Activated T-cell treated with anti-CD3 and anti-CD28 coated beads, Interleukin-2, amount 50 U/mL, for 4 hours (primary cell): Measurements from ENCODE around the gene SETD1A. TPM values are rescaled to one million over a fixed set of nuclear protein-coding genes. Genes with fewer than 3 reads are reported as not detected.

Source experiments
- ATAC-seq, 2 donors: fragments of 200-7000 bp; cut with Tn5 transposase; one replicate each; pipeline ENCODE4 v1.10.0; 2021
- DNase-seq: peaks from one replicate; pipeline ENCODE4 v3.0.0-alpha.2; 2020
- H3K27me3 Mint-ChIP-seq: one replicate; pipeline ENCODE4 v1.8.0; 2021; ENCODE audit warnings: low read depth, mixed read lengths
- H3K36me3 Mint-ChIP-seq: one replicate; pipeline ENCODE4 v1.8.0; 2022; ENCODE audit warnings: mixed read lengths; ENCODE audit not compliant: insufficient read depth
- H3K4me1 Mint-ChIP-seq: one replicate; pipeline ENCODE4 v1.8.0; 2021; ENCODE audit warnings: low read depth, mixed read lengths
- H3K4me3 Mint-ChIP-seq: one replicate; pipeline ENCODE4 v1.8.0; 2021; ENCODE audit warnings: mild to moderate bottlenecking, moderate library complexity, mixed read lengths
- H3K9me3 Mint-ChIP-seq: one replicate; pipeline ENCODE4 v1.8.0; 2021; ENCODE audit warnings: mixed read lengths
- total RNA-seq, 3 donors: library from RNA; stranded (reverse); gene quantifications; one replicate each; pipeline ENCODE4 v1.2.1, GENCODE V29; 2021

Gene SETD1A
- total RNA-seq, 3 donors from 2014 or later: 39.3 to 49.0 (median 40.5) TPM

GRCh38 chr16:30989469-30990047 lies 32.0 kb downstream of the SETD1A start:
- ATAC-seq (no peak), DNase-seq (no peak)
- Mint-ChIP-seq H3K9me3 (no peaks in the 10 kb centered on the region), H3K27me3 (no peaks in the 10 kb centered on the region), H3K4me3 (no peak overlapping the region), H3K4me1 (peaks cover under 1% of the 10 kb centered on the region), H3K36me3 (no peaks in the 10 kb centered on the region)

- Mint-ChIP-seq H3K9me3 (no peaks in the 10 kb centered on the region), H3K4me3 (no peak overlapping the region), H3K4me1 (peaks cover 2% of the 10 kb centered on the region), H3K36me3 (no peaks in the 10 kb centered on the region), H3K27me3 (no peaks in the 10 kb centered on the region)
- no peak for DNase-seq
- ATAC-seq: no peak
Observed at GRCh38 chr16:30990105-30990504, 32.6 kb downstream of the SETD1A start.

GRCh38 chr16:30991052-30991451 lies 33.5 kb downstream of the SETD1A start:
- Mint-ChIP-seq H3K4me1 (peaks cover 2% of the 10 kb centered on the region), H3K4me3 (no peak overlapping the region), H3K27me3 (no peaks in the 10 kb centered on the region), H3K9me3 (no peaks in the 10 kb centered on the region), H3K36me3 (no peaks in the 10 kb centered on the region)
- ATAC-seq (no peak), DNase-seq (no peak)

- H3K4me1 Mint-ChIP-seq: peaks cover 8% of the 10 kb centered on the region
- no peak overlapping the region for H3K4me3 Mint-ChIP-seq
- ATAC-seq: no peak
- H3K27me3 Mint-ChIP-seq: no peaks in the 10 kb centered on the region
- H3K9me3 Mint-ChIP-seq: no peaks in the 10 kb centered on the region
- no peaks in the 10 kb centered on the region for H3K36me3 Mint-ChIP-seq
- no peak for DNase-seq
Observed at GRCh38 chr16:30992276-30992780, 34.8 kb downstream of the SETD1A start.

DNA sequence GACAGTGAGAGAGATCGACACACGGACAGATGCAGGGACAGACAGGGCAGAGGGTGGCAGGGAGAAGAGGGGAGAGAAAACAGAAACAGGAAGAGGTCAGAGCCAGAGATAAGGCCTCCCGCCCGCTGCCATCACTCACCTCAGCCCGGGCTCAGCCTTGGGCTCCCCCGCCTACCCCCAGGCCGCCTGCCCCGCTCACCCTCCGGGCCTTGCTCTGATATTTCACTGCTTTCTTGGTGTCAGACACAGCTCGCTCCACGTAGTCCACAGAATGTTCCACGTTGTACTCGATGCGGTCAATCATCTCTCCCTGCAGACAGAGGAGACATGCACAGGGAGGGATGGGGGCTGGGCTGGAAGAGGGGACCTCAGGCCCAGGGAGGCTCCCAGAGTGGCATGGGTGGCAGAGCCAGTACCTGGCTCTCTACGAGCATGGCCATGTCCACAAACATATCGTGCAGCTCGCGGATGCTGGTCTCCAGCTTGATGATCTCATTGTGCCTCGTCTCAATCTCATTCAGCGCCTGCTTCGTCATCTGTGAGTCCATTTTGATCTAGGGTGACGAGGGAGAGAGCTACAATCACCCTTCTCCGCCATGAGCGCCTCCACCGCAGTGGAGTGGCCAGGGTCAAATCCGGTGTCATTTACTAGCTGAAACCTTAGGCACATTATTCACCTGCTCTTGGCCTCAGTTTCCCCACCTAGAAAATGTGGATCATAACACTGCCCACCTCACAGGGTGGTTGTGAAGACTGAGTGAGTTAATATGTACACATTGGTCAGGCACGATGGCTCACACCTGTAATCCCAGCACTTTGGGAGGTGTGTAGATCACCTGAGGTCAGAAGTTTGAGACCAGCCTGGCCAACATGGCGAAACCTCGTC lies 35.6 kb downstream of the SETD1A start:
- no peaks in the 10 kb centered on the region for H3K9me3 Mint-ChIP-seq
- no peak overlapping the region for H3K4me3 Mint-ChIP-seq
- H3K36me3 Mint-ChIP-seq: no peaks in the 10 kb centered on the region
- peaks cover 8% of the 10 kb centered on the region for H3K4me1 Mint-ChIP-seq
- DNase-seq: no peak
- ATAC-seq: no peak
- H3K27me3 Mint-ChIP-seq: no peaks in the 10 kb centered on the region

- no peak for DNase-seq
- Mint-ChIP-seq H3K4me3 (peak overlapping the region; percentile 54), H3K36me3 (no peaks in the 10 kb centered on the region), H3K4me1 (peaks cover 8% of the 10 kb centered on the region), H3K9me3 (no peaks in the 10 kb centered on the region), H3K27me3 (no peaks in the 10 kb centered on the region)
- no peak for ATAC-seq
Observed at GRCh38 chr16:30995927-30996323, 38.4 kb downstream of the SETD1A start.

GRCh38 chr16:30996324-30996984 lies 38.9 kb downstream of the SETD1A start:
- peaks cover 8% of the 10 kb centered on the region for H3K4me1 Mint-ChIP-seq
- no peak for ATAC-seq
- H3K36me3 Mint-ChIP-seq: no peaks in the 10 kb centered on the region
- H3K9me3 Mint-ChIP-seq: no peaks in the 10 kb centered on the region
- H3K4me3 Mint-ChIP-seq: peak overlapping the region; percentile 69
- DNase-seq: no peak
- H3K27me3 Mint-ChIP-seq: no peaks in the 10 kb centered on the region

GRCh38 chr16:30996985-30997724 lies 39.6 kb downstream of the SETD1A start:
- DNase-seq (peak; percentile 80), ATAC-seq (peak; percentile 97 to 98)
- Mint-ChIP-seq H3K9me3 (no peaks in the 10 kb centered on the region), H3K4me1 (peaks cover 8% of the 10 kb centered on the region), H3K4me3 (peak overlapping the region; percentile 69), H3K36me3 (no peaks in the 10 kb centered on the region), H3K27me3 (no peaks in the 10 kb centered on the region)

DNA sequence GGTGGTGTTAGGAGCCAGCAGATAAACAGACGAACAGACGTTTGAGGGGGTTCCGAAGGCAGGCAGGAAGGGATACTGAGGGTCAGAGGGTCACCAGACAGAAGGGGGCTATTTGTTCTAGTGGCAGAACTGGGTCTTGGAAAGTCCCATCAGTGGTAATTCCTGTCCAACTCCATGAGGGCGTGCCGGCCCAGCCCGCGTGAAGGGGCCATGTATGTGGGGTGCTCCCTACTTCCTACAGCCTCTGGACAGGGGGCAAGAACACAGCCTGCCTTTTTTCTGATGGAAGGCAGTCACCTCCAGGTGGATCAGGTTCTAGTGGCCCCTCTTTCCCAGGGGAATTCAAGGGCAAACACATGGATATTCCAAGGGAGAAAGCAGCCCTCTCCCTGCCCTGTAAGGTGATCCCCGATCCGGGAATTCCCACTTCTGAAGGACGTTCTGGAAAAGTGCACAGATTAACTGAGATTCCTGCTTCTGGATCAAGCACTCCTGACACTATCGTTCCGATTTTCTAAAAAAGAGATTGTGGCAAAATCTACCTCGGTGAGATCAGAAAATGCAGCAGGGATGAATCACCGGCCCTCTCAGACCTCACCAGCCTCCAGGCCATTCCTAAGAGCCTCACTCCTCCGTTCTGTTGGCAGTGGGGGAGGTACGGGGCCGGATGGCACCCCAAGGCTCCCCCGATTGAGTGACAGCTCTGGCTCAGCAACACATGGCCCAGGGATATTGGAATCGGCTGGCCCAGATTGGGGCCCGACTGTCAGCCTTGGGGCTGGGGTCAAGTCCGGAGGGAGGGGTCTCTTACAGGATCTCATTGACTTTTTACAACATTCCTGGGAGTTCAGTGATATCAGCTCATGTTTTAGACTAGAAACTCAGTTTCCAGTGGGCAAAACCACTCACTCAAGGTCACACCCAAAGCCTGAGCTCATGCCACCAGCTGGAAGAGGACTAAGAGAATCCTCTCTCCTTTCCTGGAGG lies 40.5 kb downstream of the SETD1A start:
- no peak for ATAC-seq
- peak overlapping the region; percentile 52 for H3K4me3 Mint-ChIP-seq
- peaks cover 8% of the 10 kb centered on the region for H3K4me1 Mint-ChIP-seq
- H3K36me3 Mint-ChIP-seq: no peaks in the 10 kb centered on the region
- DNase-seq: no peak
- no peaks in the 10 kb centered on the region for H3K27me3 Mint-ChIP-seq
- no peaks in the 10 kb centered on the region for H3K9me3 Mint-ChIP-seq

DNA sequence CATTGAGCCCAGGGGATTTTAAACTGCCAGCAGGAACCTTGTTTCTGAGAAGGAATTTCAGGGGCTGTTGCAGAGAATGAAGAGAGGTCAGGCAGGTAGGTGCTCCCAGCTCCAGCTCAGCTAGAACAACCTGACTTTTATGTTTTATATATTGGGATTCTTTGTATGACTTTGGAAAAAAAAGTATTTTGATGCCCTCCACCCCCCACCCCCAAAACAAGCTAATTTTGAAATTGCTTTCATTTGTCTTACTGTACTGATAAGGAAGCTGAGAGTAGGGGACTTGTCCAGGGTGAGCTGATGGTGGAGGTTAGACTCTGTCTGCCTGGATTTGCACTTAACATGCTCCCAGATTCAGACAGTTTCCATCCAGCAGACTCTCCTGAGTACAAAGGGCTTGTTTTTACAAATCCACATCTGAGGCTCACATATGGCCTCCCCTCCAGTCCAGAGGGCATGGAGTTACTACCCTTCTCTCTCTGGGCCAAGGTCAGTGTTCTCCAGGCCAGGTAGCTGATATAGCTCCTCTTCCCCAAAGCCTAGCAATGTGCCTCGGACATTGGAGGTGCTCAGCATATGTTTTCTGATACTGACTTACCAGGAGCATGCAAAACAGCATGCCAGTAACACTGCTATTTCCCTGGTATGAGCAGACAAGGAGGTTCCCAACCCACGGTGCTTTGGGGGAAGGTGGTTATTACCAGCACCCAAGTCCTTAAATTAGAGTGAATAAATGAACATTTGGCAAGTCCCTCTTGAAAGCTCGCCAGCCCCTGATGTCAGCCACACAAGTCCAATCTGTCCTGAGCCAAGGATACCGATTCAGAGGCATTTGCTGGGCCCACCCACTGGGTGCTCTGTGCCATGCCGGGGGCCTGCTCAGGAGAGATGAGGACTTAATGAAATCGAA lies 41.6 kb downstream of the SETD1A start:
- Mint-ChIP-seq H3K36me3 (no peaks in the 10 kb centered on the region), H3K27me3 (no peaks in the 10 kb centered on the region), H3K4me1 (peaks cover 8% of the 10 kb centered on the region), H3K4me3 (no peak overlapping the region), H3K9me3 (no peaks in the 10 kb centered on the region)
- no peak for ATAC-seq
- DNase-seq: no peak

DNA sequence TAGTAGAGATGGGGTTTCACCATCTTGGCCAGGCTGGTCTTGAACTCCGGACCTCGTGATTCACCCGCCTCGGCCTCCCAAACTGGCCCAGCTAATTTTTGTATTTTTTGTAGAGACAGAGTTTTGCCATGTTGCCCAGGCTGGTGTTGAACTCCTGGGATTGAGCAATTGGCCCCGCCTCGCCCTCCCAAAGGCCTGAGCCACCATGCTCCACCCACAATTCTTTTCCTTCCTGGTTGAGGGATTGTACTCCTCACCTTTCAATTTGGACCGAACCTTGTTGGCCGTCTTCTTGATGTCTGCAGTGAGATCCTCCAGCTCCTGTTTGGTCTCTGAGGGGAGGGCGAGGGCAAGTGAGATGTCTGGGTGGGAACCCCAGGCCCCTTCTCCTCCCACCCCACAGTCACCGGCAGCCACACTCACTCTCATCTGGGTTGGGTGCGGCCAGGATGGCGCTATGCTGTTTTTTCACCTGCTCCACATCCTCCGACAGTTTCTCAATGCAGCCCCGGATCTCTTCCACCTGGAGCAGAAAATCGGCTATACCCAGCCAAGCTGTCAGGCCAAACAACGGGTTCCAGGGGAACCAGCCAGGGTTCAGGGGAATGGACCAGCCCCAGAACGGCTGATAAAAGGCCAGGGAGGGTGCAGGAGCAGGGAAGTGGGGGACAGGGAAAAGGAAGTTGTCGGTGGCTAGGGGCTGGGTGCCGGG lies 43.3 kb downstream of the SETD1A start:
- Mint-ChIP-seq H3K9me3 (no peaks in the 10 kb centered on the region), H3K36me3 (no peaks in the 10 kb centered on the region), H3K4me3 (no peak overlapping the region), H3K27me3 (no peaks in the 10 kb centered on the region), H3K4me1 (peaks cover 6% of the 10 kb centered on the region)
- DNase-seq: no peak
- ATAC-seq: no peak
